Measurements from ENCODE around the gene RAD23B.

The RAD23B gene

GRCh38 chr9:107335331-107335730 is 52.3 kb downstream of the RAD23B start:
- no peak for DNase-seq (ENCODE audit: low read depth in 2 of 2)

- no peak for DNase-seq (ENCODE audit: low read depth in 2 of 2)
Measured at GRCh38 chr9:107336718-107337360, 53.8 kb downstream of the RAD23B start.

DNA sequence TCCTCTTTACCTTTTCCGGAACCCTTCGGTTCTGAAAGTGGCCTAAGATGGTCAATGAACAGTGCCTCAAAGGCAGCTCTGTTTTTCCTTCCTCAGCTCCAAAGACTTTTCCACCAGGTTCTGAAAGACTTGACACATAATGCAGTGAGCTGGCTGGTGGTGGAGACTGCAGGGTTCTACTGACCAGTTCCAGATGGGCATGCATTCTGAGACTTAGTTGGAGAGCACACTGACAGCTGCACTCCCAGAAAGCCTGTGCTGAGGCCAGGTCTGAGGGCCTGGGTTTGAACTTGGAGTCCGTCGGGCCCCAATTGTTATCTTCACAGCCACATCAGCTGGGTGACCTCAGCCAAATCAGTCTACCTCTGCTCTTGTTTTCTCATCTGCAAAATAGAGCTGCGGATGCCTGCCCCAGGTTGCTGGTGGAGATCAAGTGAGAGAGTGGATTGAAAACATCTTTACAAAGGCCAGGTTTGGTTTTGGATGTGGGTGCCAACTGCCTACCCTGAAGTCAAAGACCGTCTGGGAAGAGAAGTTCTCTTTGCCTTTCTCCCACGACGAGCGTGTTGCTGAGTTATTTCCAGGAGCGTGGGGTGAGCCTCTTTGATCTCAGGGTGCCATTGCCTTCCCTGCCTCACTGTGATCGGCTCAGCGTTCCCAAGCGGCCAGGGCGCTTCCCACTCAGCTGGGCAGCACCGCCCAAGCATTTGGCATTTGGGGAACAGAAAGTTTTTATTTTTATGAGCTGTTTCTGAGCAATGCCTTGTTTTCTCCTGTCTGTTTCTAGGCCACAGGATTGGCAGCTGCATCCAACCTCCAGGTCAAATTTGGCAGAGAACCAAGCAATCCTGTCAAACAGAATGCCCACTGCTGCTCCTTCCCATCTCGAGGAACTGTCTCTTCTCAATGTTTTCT is 54.9 kb downstream of the RAD23B start:
- no peak for DNase-seq (ENCODE audit: low read depth in 2 of 2)

GRCh38 chr9:107338911-107339659 is 56.0 kb downstream of the RAD23B start:
- no peak for DNase-seq (ENCODE audit: low read depth in 2 of 2)

DNA sequence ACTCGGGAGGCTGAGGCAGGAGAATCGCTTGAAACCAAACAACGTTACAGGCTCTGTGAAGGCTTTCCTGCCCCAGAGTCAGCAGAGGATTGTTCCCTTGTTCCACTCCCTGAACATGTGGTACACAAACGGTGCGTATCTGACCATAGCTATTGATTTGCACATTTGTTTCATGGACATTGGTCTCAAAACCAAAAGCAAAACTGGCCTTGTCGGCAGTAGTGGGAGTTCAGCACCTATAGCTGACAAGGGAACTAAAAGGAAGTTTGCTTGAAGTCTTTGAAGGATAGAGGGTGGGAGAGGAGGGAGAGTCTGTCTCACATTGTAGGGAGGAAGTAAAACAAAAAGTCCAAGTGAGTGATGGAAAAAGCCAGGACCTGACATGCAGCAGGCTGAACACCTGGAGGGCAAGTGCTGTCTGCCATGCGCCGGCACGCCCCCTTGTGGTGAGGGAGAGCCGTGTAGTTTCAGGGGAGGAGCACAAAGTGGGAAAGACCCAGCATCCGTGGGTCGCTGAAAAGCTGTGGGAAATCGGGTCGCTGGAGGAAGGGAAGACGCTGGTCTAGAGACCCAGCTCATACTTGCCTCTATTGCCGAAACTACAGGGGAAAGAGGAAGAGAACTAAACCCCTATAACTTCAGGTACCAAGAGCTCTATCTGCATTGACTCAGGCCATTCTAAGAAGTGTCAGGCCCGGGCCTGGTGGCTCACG is 58.0 kb downstream of the RAD23B start:
- DNase-seq (ENCODE audit: low read depth in 2 of 2): peak; percentile 65 to 67

DNA sequence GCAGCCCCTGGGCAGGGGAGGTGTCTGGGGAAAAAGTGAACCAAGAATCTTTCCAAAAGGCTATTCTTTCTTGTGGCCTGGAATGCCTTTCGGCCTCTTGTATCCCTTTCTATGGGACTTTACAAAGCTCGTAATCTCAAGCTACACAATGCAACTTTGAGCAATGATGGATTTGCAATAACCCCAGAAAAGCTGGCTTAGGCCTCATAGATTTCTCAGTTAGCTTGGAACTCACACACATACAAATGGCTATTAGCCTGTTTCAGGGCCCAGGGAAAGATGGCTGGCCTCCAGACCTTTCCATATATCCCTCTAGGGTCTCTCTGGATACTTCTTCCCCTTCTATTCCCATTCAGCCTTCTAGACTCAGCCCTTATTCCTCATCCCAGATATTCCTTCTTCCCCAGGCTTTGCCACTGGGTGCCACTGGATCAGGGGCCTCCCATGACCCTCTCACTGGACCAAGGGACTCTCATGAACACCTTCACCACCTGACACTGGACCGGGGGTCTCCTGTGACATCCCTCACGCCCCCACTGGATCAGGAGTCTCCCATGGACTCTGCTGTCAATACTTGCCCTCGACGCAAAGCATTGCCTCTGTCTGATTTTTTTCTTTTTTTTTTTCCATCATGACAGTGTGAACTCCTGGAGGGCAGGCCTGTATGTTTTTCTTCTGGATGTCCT is 59.5 kb downstream of the RAD23B start:
- DNase-seq (ENCODE audit: low read depth in 2 of 2): no peak

- no peak for DNase-seq (ENCODE audit: low read depth in 2 of 2)
Measured at GRCh38 chr9:107345327-107345726, 62.2 kb downstream of the RAD23B start.

DNA sequence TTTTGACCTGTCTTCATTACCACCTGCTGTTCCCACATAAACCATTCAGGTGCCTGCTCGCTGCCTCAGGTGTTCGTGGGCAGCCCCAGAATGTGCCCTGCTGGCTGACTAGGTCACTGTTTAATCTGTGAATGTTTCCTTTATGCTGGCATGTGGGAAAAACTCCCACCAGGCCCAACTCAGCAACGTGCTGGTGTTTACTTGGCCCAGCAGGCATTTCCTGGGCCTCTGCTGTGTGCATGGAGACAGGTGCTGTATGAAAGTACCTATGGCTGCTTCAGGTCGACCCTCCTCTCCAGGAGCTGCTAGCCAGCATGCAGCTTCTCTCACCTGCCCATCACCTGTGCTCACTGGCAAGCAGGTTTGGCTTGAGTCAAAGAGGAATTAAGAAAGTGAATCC is 65.8 kb downstream of the RAD23B start:
- DNase-seq (ENCODE audit: low read depth in 2 of 2): no peak

- DNase-seq (ENCODE audit: low read depth in 2 of 2): no peak
Measured at GRCh38 chr9:107350443-107350842, 67.4 kb downstream of the RAD23B start.

DNA sequence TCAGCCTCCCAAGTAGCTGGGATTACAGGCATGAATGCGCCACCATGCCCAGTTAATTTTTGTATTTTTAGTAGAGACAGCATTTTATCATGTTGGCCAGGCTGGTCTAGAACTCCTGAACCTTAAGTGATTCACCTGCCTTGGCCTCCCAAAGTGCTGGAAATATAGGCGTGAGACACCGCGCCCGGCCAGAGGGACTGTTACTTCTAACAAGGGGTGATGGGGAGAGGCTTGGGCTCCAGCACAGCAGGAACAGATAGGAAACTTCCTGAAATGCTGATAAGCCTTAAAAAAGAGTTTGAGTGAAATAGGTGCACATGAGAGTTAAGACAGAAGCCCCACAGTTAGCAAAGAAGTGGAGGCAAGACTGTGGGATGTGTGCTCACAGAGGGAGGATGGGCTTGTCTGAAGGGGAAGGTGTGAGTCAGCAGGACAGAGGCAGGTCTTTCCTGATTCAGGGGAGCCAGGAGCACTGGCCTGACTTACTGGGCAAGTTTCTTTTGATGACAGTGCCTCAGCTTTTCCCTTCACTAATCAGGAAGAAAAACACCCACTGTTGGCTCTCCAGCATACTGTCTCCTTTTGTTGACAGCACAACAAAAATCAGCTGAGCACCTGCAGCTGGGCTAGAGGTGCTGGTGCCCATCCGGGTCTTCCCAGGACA is 68.4 kb downstream of the RAD23B start:
- no peak for DNase-seq (ENCODE audit: low read depth in 2 of 2)

- DNase-seq (ENCODE audit: low read depth in 2 of 2): no peak
Measured at GRCh38 chr9:107355394-107355793, 72.3 kb downstream of the RAD23B start.

DNA sequence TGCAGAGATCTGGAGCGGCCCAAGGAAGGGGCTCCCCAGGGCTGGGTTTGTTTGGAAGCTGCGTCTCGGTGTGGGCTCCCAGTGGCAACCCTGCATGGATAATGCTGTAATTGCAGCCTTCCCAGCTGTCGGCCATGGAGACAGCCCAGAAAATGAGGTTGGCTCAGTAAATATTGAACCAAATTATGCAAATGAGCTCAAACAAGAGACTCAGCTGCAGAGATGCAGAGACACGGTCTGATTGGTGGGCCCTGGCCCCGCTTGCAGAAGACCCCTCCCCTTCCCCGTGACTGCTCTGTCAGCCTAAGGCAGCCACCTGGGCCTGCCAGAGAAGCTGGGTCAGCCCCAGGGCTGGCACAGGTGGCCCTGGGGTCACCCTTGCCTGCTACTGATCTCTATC is 75.9 kb downstream of the RAD23B start:
- DNase-seq (ENCODE audit: low read depth in 2 of 2): no peak

GRCh38 chr9:107360098-107360497 is 77.0 kb downstream of the RAD23B start:
- DNase-seq (ENCODE audit: low read depth in 2 of 2): no peak

GRCh38 chr9:107361816-107362215 is 78.7 kb downstream of the RAD23B start:
- no peak for DNase-seq (ENCODE audit: low read depth in 2 of 2)

DNA sequence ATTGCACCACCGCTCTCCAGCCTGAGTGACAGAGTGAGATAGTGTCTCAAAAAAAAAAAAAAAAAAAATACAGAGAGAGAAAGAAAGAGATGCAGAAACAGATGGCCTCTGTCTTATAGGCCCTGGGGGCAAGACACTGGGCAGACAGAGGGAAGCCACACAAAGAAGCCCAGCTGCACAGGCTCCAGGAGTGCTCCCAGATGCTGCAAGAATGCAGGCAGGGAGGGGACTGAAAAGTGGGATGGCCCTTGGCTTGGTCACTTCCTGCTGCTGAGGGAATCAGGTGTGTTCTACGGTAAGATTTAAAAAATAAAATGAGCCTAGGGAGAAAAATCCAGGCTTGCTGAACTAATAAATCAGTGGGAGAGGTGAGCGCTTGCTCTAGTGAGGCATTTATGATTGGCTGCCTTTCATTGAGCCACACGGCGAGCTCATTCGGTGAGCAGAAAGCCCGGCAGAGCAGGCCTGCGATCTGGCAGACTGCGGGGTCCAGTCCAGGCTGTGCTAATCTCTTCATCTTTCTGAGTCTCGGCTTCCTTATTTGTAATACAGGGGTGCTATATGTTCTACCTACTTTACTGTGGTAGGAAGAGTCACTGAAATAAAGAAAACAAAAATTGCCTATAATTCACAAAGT is 80.6 kb downstream of the RAD23B start:
- no peak for DNase-seq (ENCODE audit: low read depth in 2 of 2)

- no peak for DNase-seq (ENCODE audit: low read depth in 2 of 2)
Measured at GRCh38 chr9:107367727-107368502, 84.8 kb downstream of the RAD23B start.

- DNase-seq (ENCODE audit: low read depth in 2 of 2): no peak
Measured at GRCh38 chr9:107368696-107369095, 85.6 kb downstream of the RAD23B start.

GRCh38 chr9:107373809-107374208 is 90.7 kb downstream of the RAD23B start:
- no peak for DNase-seq (ENCODE audit: low read depth in 2 of 2)

- no peak for DNase-seq (ENCODE audit: low read depth in 2 of 2)
Measured at GRCh38 chr9:107375001-107375400, 91.9 kb downstream of the RAD23B start.

All from stimulated activated CD8-positive, alpha-beta memory T cell treated with anti-CD3 and anti-CD28 coated beads, Interleukin-7, amount 100 ng/mL, for 4 hours (primary cell).